ENCODE results near the gene KCNJ3.

DNA sequence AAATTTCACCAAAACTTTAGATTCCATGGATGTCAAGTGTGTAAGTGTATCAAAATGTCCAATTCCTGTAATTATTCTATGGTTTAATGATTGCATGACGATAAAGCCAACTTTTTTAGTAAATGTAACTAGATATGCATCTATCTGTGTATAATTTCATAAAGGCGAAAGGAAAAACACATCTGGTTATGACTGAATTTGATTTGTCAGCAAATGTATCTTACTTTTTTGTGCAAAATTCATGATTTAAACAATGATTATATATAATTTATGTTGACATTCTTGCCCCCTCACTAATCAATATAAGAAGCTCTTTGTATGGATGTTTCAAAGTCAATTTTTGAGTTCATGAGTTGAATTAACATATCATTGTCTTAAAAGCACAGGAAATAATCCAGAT lies 138.5 kb downstream of the KCNJ3 start:
- TF ChIP-seq, protein P1, sequence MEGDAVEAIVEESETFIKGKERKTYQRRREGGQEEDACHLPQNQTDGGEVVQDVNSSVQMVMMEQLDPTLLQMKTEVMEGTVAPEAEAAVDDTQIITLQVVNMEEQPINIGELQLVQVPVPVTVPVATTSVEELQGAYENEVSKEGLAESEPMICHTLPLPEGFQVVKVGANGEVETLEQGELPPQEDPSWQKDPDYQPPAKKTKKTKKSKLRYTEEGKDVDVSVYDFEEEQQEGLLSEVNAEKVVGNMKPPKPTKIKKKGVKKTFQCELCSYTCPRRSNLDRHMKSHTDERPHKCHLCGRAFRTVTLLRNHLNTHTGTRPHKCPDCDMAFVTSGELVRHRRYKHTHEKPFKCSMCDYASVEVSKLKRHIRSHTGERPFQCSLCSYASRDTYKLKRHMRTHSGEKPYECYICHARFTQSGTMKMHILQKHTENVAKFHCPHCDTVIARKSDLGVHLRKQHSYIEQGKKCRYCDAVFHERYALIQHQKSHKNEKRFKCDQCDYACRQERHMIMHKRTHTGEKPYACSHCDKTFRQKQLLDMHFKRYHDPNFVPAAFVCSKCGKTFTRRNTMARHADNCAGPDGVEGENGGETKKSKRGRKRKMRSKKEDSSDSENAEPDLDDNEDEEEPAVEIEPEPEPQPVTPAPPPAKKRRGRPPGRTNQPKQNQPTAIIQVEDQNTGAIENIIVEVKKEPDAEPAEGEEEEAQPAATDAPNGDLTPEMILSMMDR (IDR thresholded peaks at IDR 0.05), result no peak
- TF ChIP-seq POLR2A (IDR thresholded peaks at IDR 0.05), result no peak
